IMR-90 (cell line): ENCODE measurements around the gene NPPA. TPM values are rescaled to one million over a fixed set of nuclear protein-coding genes. Genes with fewer than 3 reads are reported as not detected.

Experiments used
- ATAC-seq: fragments of 200-7000 bp; cut with Tn5 transposase; 2 replicates; pipeline ENCODE4 v1.9.1; 2020; ENCODE audit warnings: low read depth, mild to moderate bottlenecking, moderate library complexity
- BruUV-seq: library from RNA; stranded (reverse); fragments of 400-500 nt; replicated peaks from 2 replicates; lab custom pipeline; 2021; lab: Mats Ljungman, UMichigan
- CTCF ChIA-PET: fragments of 300-600 bp; formaldehyde crosslinking; extraction: SDS; loops from one replicate; lab custom pipeline; 2021; ENCODE audit warnings: antibody characterized with exemption; lab: Yijun Ruan, JAX
- POLR2A ChIA-PET: fragments of 300-600 bp; sonication (Branson Sonifier 250); formaldehyde crosslinking; loops from one replicate; lab custom pipeline; 2022; ENCODE audit warnings: antibody characterized with exemption; ENCODE audit not compliant: unreplicated experiment; lab: Charles Lee
- DNase-seq: peaks from one replicate; pipeline ENCODE4 v3.0.0; 2013
- H2AFZ ChIP-seq: replicated peaks from 2 replicates; pipeline ENCODE3; 2013; ENCODE audit warnings: low read length, mild to moderate bottlenecking; ENCODE audit not compliant: poor library complexity
- H2AK5ac ChIP-seq: 2 replicates; pipeline ENCODE4 v1.6.1; 2013; ENCODE audit warnings: low read depth, low read length, inconsistent platforms
- H2AK9ac ChIP-seq: replicated peaks from 2 replicates; pipeline ENCODE3; 2013; ENCODE audit warnings: mild to moderate bottlenecking, low read depth, low read length, moderate library complexity; ENCODE audit not compliant: poor library complexity
- H2BK120ac ChIP-seq: 2 replicates; pipeline ENCODE4 v1.6.1; 2013; ENCODE audit warnings: low read depth, low read length, inconsistent platforms
- H2BK15ac ChIP-seq: 3 replicates; pipeline ENCODE4 v1.6.1; 2013; ENCODE audit warnings: low read depth, low read length, inconsistent platforms
- H2BK20ac ChIP-seq: 2 replicates; pipeline ENCODE4 v1.6.1; 2013; ENCODE audit warnings: low read depth, mild to moderate bottlenecking, inconsistent platforms, low read length, moderate library complexity
- H2BK5ac ChIP-seq: 2 replicates; pipeline ENCODE4 v1.6.1; 2013; ENCODE audit warnings: mild to moderate bottlenecking, low read depth, low read length, inconsistent platforms; ENCODE audit not compliant: poor library complexity, severe bottlenecking
- H3K14ac ChIP-seq: replicated peaks from 2 replicates; pipeline ENCODE4 v1.6.1; 2013; ENCODE audit warnings: low read depth, low read length, inconsistent platforms
- H3K18ac ChIP-seq: 2 replicates; pipeline ENCODE4 v1.6.1; 2013; ENCODE audit warnings: low read depth, low read length, control low read depth
- H3K23ac ChIP-seq: 2 replicates; pipeline ENCODE4 v1.6.1; 2013; ENCODE audit warnings: low read depth, low read length, inconsistent platforms
- H3K27ac ChIP-seq: 2 replicates; pipeline ENCODE4 v1.5.1; 2013; ENCODE audit warnings: mild to moderate bottlenecking, control low read depth, low read length; ENCODE audit not compliant: insufficient read depth
- H3K27me3 ChIP-seq: 2 replicates; pipeline ENCODE4 v1.6.1; 2013; ENCODE audit warnings: low read length; ENCODE audit not compliant: control insufficient read depth, insufficient read depth
- H3K36me3 ChIP-seq: 2 replicates; pipeline ENCODE4 v1.6.1; 2013; ENCODE audit warnings: low read length, mixed read lengths; ENCODE audit not compliant: control insufficient read depth, insufficient read depth
- H3K4ac ChIP-seq: 2 replicates; pipeline ENCODE4 v1.6.1; 2013; ENCODE audit warnings: low read depth, low read length, inconsistent platforms
- H3K4me1 ChIP-seq: 2 replicates; pipeline ENCODE4 v1.6.1; 2013; ENCODE audit warnings: low read length, mixed read lengths; ENCODE audit not compliant: control insufficient read depth, insufficient read depth
- H3K4me2 ChIP-seq: 2 replicates; pipeline ENCODE4 v1.6.1; 2013; ENCODE audit warnings: low read depth, mild to moderate bottlenecking, control low read depth, low read length, moderate library complexity
- H3K4me3 ChIP-seq: 2 replicates; pipeline ENCODE4 v1.5.1; 2013; ENCODE audit warnings: low read depth, mild to moderate bottlenecking, control low read depth, low read length, moderate library complexity; ENCODE audit not compliant: insufficient read depth
- H3K56ac ChIP-seq: 2 replicates; pipeline ENCODE4 v1.6.1; 2013; ENCODE audit warnings: low read length, inconsistent platforms; ENCODE audit not compliant: insufficient read depth; ENCODE audit errors: extremely low read depth
- H3K79me1 ChIP-seq, 2 experiments: 2 replicates each; pipeline ENCODE4 v1.6.1; 2013; ENCODE audit warnings: low read length in 2 of 2, inconsistent platforms in 1 of 2, low read depth in 1 of 2
- H3K9ac ChIP-seq: 2 replicates; pipeline ENCODE4 v1.6.1; 2013; ENCODE audit warnings: low read depth, low read length, control low read depth
- H3K9me1 ChIP-seq: 2 replicates; pipeline ENCODE4 v1.6.1; 2013; ENCODE audit warnings: low read length, inconsistent platforms; ENCODE audit not compliant: insufficient read depth
- H3K9me3 ChIP-seq: 2 replicates; pipeline ENCODE4 v1.6.1; 2013; ENCODE audit warnings: low read length; ENCODE audit not compliant: control insufficient read depth, insufficient read depth
- H4K20me1 ChIP-seq: 2 replicates; pipeline ENCODE4 v1.6.1; 2013; ENCODE audit warnings: low read length, inconsistent platforms; ENCODE audit not compliant: insufficient read depth
- H4K5ac ChIP-seq: 2 replicates; pipeline ENCODE4 v1.6.1; 2013; ENCODE audit warnings: mild to moderate bottlenecking, low read depth, low read length, control low read depth
- H4K8ac ChIP-seq, 2 experiments: 2 replicates each; pipeline ENCODE4 v1.6.1; 2013; ENCODE audit warnings: low read depth in 2 of 2, low read length in 2 of 2, control low read depth in 1 of 2, inconsistent platforms in 1 of 2
- H4K91ac ChIP-seq: 2 replicates; pipeline ENCODE4 v1.6.1; 2013; ENCODE audit warnings: low read depth, low read length, inconsistent platforms; ENCODE audit not compliant: insufficient read depth
- MAFK ChIP-seq: IDR thresholded peaks from 2 replicates; pipeline ENCODE4 v1.6.1; 2012; ENCODE audit warnings: low read depth, low read length, improper control_type of control experiment
- RAD21 ChIP-seq: IDR thresholded peaks from 2 replicates; pipeline ENCODE4 v1.6.1; 2012; ENCODE audit warnings: low read length, improper control_type of control experiment
- WGBS, 2 experiments: methylation state at CpG; one replicate each; pipeline versions ENCODE4 v1.1.5 to v1.1.7; 2013; ENCODE audit warnings: missing lambda C conversion rate in 2 of 2; ENCODE audit not compliant: insufficient read length in 1 of 2; ENCODE audit errors: extremely low coverage in 2 of 2; 5-methylcytosine and 5-hydroxymethylcytosine counted together
- dilution Hi-C: fragments of 300-500 bp; cut with HindIII; formaldehyde crosslinking; loops from one replicate; pipeline ENCODE4 v1.14.3; 2018; ENCODE audit warnings: low sequenced_read_pairs; ENCODE audit not compliant: unreplicated experiment
- in situ Hi-C: fragments of 300-500 bp; cut with MboI; formaldehyde crosslinking; loops from 3 replicates; pipeline ENCODE4 v1.14.3; 2019; ENCODE audit warnings: low sequenced_read_pairs, inconsistent platforms, mixed read lengths
- intact Hi-C: fragments of 100-400 bp; cut with micrococcal nuclease; formaldehyde crosslinking; loops from 2 replicates; pipeline ENCODE4 v1.10.0; 2022
- polyA plus RNA-seq, 3 experiments: library from polyadenylated mRNA; depleted of rRNA; stranded (reverse); fragments of >200 nt; gene quantifications; 2 replicates each; pipeline ENCODE4 v1.2.3, GENCODE V29; 2012; ENCODE audit warnings: low replicate concordance in 1 of 3
- total RNA-seq: library from RNA; depleted of rRNA; stranded (reverse); fragments of >200 nt; gene quantifications from 2 replicates; pipeline ENCODE4 v1.2.3, GENCODE V29; 2012

Gene NPPA
- total and polyA plus RNA-seq, 2 of the 4 experiments (the other 2 are of a cell fraction), result not detected

DNA sequence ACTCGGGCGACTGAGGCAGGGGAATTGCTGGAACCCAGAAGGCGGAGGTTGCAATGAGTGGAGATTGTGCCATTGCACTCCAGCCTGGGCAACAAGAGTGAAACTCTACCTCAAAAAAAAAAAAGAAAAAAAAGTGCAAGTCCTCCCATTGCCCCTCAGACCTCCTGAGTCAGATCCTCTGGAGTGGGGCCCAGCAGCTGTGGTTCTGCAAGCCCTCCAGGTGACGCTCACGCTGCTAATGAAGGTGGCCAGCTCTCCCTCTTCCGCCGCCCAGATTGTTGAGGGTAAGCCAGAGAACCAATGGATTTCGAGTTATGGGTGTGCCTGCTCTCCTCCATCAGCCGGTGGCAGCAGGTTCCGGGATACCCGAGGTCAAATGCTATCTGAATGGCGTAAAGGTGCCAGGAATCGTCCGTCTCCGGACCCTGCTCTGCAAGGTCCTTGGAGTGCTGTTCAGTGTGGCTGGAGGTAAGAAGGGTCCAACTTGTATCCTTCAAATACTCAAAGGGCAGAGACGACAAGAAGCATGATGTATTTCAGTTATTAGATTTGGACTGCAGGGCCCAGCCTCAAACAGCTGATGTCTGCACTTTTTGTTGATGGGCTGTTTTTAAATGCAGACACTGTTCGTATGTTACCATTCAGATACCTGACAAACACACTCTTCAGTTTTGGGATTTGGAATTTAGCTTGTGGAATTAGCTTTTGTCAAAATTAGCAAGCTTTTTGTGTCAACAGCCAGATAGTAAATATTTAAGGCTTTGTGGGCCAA lies 24.0 kb downstream of the NPPA start:
- H2AK5ac ChIP-seq, result no peak overlapping the region
- H2BK5ac ChIP-seq, result no peak overlapping the region
- DNase-seq (peak; percentile 10), ATAC-seq (no peak)
- H3K9me3 ChIP-seq, result no peaks in the 10 kb centered on the region
- BruUV-seq, result no TSS peak
- H3K4me2 ChIP-seq, result no peak overlapping the region
- no peak overlapping the region for H2AFZ ChIP-seq
- peaks cover 0 to 16% of the 10 kb centered on the region in 2 experiments; a peak in 3 of 4 replicates for H3K79me1 ChIP-seq
- peaks cover 10% of the 10 kb centered on the region; the same call in 1 of the 2 replicates for H3K9me1 ChIP-seq
- H2BK15ac ChIP-seq, result no peak overlapping the region
- no peak overlapping the region for H3K14ac ChIP-seq
- H4K8ac ChIP-seq, result no peak overlapping the region
- WGBS, 2 experiments, result 100% methylated on average over 5 of the region's 17 CpGs; no CpG with 5 or more reads in 1 of the 2 experiments
- no peak overlapping the region for H3K4ac ChIP-seq
- no peak overlapping the region for H3K56ac ChIP-seq
- H3K9ac ChIP-seq, result no peak overlapping the region
- CTCF ChIA-PET, result no interaction called here
- in situ Hi-C loops (no loop called here), dilution Hi-C loops (no loop called here), intact Hi-C loops (no loop called here)
- 0 out of 2 replicates have a peak, but pooled peaks cover 3% of the 10 kb centered on the region for H4K20me1 ChIP-seq
- no peak overlapping the region for H2BK20ac ChIP-seq
- H3K27ac ChIP-seq, result no peak overlapping the region
- H2AK9ac ChIP-seq, result no peak overlapping the region
- H3K23ac ChIP-seq, result no peak overlapping the region
- H3K36me3 ChIP-seq, result peaks cover 55% of the 10 kb centered on the region
- no peak overlapping the region for H4K5ac ChIP-seq
- H3K27me3 ChIP-seq, result no peaks in the 10 kb centered on the region
- peaks cover 1% of the 10 kb centered on the region; the same call in 1 of the 2 replicates for H3K4me1 ChIP-seq
- POLR2A ChIA-PET, result interaction anchor here (0.6 kb wide), 1 partner anchor 8 kb away, joined by 4 read pairs; no protein-coding TSS in a partner anchor
- TF ChIP-seq RAD21 (no peak), MAFK (peak; percentile 59)
- no peak overlapping the region for H3K18ac ChIP-seq
- H4K91ac ChIP-seq, result no peak overlapping the region
- H3K4me3 ChIP-seq, result no peak overlapping the region
- H2BK120ac ChIP-seq, result no peak overlapping the region
